K562 (cell line): Measurements from ENCODE around the gene BMP6. TPM values are rescaled to one million over a fixed set of nuclear protein-coding genes. Genes with fewer than 3 reads are reported as not detected.

Source experiments
- ATAC-seq: fragments of 200-7000 bp; cut with Tn5 transposase; 3 replicates; pipeline ENCODE4 v1.9.1; 2020; ENCODE audit warnings: moderate library complexity
- BruUV-seq: library from RNA; stranded (reverse); fragments of 400-500 nt; replicated peaks from 2 replicates; lab custom pipeline; 2021; lab: Mats Ljungman, UMichigan
- CTCF ChIA-PET: fragments of 300-600 bp; formaldehyde crosslinking; extraction: SDS; loops from one replicate; lab custom pipeline; 2021; ENCODE audit warnings: low intra/inter-chr PET ratio; lab: Yijun Ruan, JAX
- POLR2A ChIA-PET: fragments of 300-600, 350-650 bp; sonication (Branson Sonifier 250); formaldehyde crosslinking; extraction: SDS; loops from one replicate; lab custom pipeline; 2021; ENCODE audit warnings: antibody characterized with exemption, inconsistent platforms; lab: Yijun Ruan, JAX
- DNase-seq, 4 experiments: peaks; one replicate each; pipeline versions ENCODE4 v3.0.0 to v3.0.0-alpha.2; 2011 to 2018; ENCODE audit warnings: low spot score in 3 of 4, mixed read lengths in 3 of 4; ENCODE audit errors: extremely low read depth in 1 of 4
- FAIRE-seq: peaks from 2 replicates; lab custom pipeline; 2011; peaks lifted over from hg19 to GRCh38; lab: Jason Lieb, UNC
- H2AFZ ChIP-seq: 2 replicates; pipeline ENCODE4 v1.6.0; 2011; ENCODE audit warnings: low read depth, low read length, control low read depth, inconsistent platforms
- H3K27ac ChIP-seq: fragments of 200-600 bp; 3 replicates; pipeline ENCODE4 v1.8.0; 2011; ENCODE audit warnings: low read depth, mild to moderate bottlenecking, control low read depth, inconsistent platforms, low read length, moderate library complexity, mixed read lengths; ENCODE audit errors: extremely low read depth
- H3K27me3 ChIP-seq, 2 experiments: fragments of 300-600 bp in 1 of 2; 2 replicates in 1 of 2; 3 replicates in 1 of 2; pipeline versions ENCODE4 v1.6.0 to v1.8.0; 2011; ENCODE audit warnings: inconsistent platforms in 2 of 2, low read length in 2 of 2, mild to moderate bottlenecking in 1 of 2, mixed read lengths in 1 of 2, moderate library complexity in 1 of 2; ENCODE audit not compliant: control insufficient read depth in 2 of 2, insufficient read depth in 2 of 2
- H3K36me3 ChIP-seq: fragments of 300-600 bp; 3 replicates; pipeline ENCODE4 v1.8.0; 2011; ENCODE audit warnings: mild to moderate bottlenecking, low read length, inconsistent platforms; ENCODE audit not compliant: control insufficient read depth, insufficient read depth
- H3K4me1 ChIP-seq, 2 experiments: fragments of 200-600 bp in 1 of 2; replicated peaks in 1 of 2; 2 replicates in 1 of 2; 3 replicates in 1 of 2; pipeline versions ENCODE4 v1.5.1 to v1.8.0; 2011; ENCODE audit warnings: inconsistent platforms in 2 of 2, low read length in 2 of 2, mild to moderate bottlenecking in 1 of 2, mixed read lengths in 1 of 2, moderate library complexity in 1 of 2; ENCODE audit not compliant: control insufficient read depth in 2 of 2, insufficient read depth in 2 of 2
- H3K4me2 ChIP-seq: 2 replicates; pipeline ENCODE4 v1.6.1; 2011; ENCODE audit warnings: low read length, control low read depth, inconsistent platforms, mixed read lengths; ENCODE audit not compliant: insufficient read depth
- H3K4me3 ChIP-seq: fragments of 200-600 bp; sonication (generic), shearing (Covaris generic); 2 replicates; pipeline ENCODE4 v1.5.1; 2016; ENCODE audit warnings: control low read depth, inconsistent platforms
- H3K79me2 ChIP-seq: fragments of 200-600 bp; 3 replicates; pipeline ENCODE4 v1.8.0; 2011; ENCODE audit warnings: low read length, inconsistent platforms; ENCODE audit not compliant: control insufficient read depth, insufficient read depth
- H3K9ac ChIP-seq, 2 experiments: 2 replicates each; pipeline versions ENCODE4 v1.6.0 to v1.6.1; 2011; ENCODE audit warnings: low read depth in 2 of 2, low read length in 2 of 2, control low read depth in 1 of 2, inconsistent platforms in 1 of 2, mild to moderate bottlenecking in 1 of 2, mixed read lengths in 1 of 2; ENCODE audit not compliant: insufficient read depth in 1 of 2
- H3K9me1 ChIP-seq: one replicate; pipeline ENCODE4 v1.6.0; 2011; ENCODE audit warnings: inconsistent platforms, mild to moderate bottlenecking, low read length, moderate library complexity; ENCODE audit not compliant: control insufficient read depth, insufficient read depth
- H3K9me3 ChIP-seq: replicated peaks from 2 replicates; pipeline ENCODE4 v1.5.1; 2011; ENCODE audit warnings: low read depth, low read length, inconsistent platforms; ENCODE audit not compliant: control insufficient read depth, insufficient read depth
- H4K20me1 ChIP-seq: replicated peaks from 2 replicates; pipeline ENCODE4 v1.6.1; 2011; ENCODE audit warnings: low read length, inconsistent platforms, mixed read lengths; ENCODE audit not compliant: control insufficient read depth, insufficient read depth
- KDM1A ChIP-seq, 2 experiments: fragments of 450-650 bp; IDR thresholded peaks; 2 replicates each; pipeline ENCODE4 v1.6.1; 2016; ENCODE audit warnings: mild to moderate bottlenecking in 2 of 2
- MYC ChIP-seq, 2 experiments: fragments of 250-450 bp in 1 of 2; sonication (Bioruptor Pico) in 1 of 2; IDR thresholded peaks; 2 replicates each; pipeline versions ENCODE4 v1.5.1 to v1.6.1; 2012 to 2021; ENCODE audit warnings: low read depth in 2 of 2, borderline replicate concordance in 1 of 2, improper control_type of control experiment in 1 of 2, low read length in 1 of 2, mild to moderate bottlenecking in 1 of 2, moderate library complexity in 1 of 2
- NR2C2 ChIP-seq, 2 experiments: fragments of 200-800 bp in 1 of 2; sonication (Bioruptor generic) in 1 of 2; sonication (generic) in 1 of 2; formaldehyde crosslinking in 1 of 2; IDR thresholded peaks; 2 replicates each; pipeline versions ENCODE4 v1.6.1 to v1.8.0; 2016 to 2022; ENCODE audit warnings: mild to moderate bottlenecking in 1 of 2, missing compliant biosample characterization in 1 of 2, missing genetic modification characterization in 1 of 2, missing genetic modification reagents in 1 of 2
- RBM34 ChIP-seq: fragments of 200-400 bp; formaldehyde crosslinking; IDR thresholded peaks from 2 replicates; pipeline ENCODE4 v1.6.1; 2018; ENCODE audit warnings: low read length, borderline replicate concordance; ENCODE audit not compliant: insufficient read depth
- TGIF2 ChIP-seq: sonication (generic); formaldehyde crosslinking; IDR thresholded peaks from 2 replicates; pipeline ENCODE4 v1.8.1; 2022; ENCODE audit warnings: mild to moderate bottlenecking, missing genetic modification reagents, moderate library complexity
- ZBTB17 ChIP-seq: fragments of 450-650 bp; formaldehyde crosslinking; IDR thresholded peaks from 2 replicates; pipeline ENCODE4 v1.4.0; 2020; ENCODE audit warnings: mild to moderate bottlenecking
- ZNF740 ChIP-seq, 3 experiments: fragments of 200-800 bp in 1 of 3; sonication (Bioruptor generic) in 1 of 3; sonication (generic) in 1 of 3; formaldehyde crosslinking in 1 of 3; IDR thresholded peaks; 2 replicates each; pipeline versions ENCODE4 v1.6.1 to v1.8.0; 2016 to 2022; ENCODE audit warnings: mild to moderate bottlenecking in 2 of 3, missing compliant biosample characterization in 2 of 3, missing genetic modification characterization in 2 of 3, missing genetic modification reagents in 1 of 3
- WGBS: fragments of 100-300 bp; shearing (Covaris generic); methylation state at CpG from one replicate; pipeline ENCODE4 v1.1.6; 2016; ENCODE audit warnings: low coverage, mixed read lengths; ENCODE audit not compliant: insufficient coverage; ENCODE audit errors: missing lambda C conversion rate; 5-methylcytosine and 5-hydroxymethylcytosine counted together
- in situ Hi-C: fragments of 300-500 bp; cut with MboI; formaldehyde crosslinking; loops from 4 replicates; pipeline ENCODE4 v1.15.0; 2018; ENCODE audit warnings: inconsistent platforms, mixed read lengths
- intact Hi-C: fragments of 100-400 bp; cut with micrococcal nuclease; formaldehyde crosslinking; loops from 2 replicates; pipeline ENCODE4 v1.14.2; 2022
- polyA plus RNA-seq, 8 experiments: library from polyadenylated mRNA; depleted of rRNA in 4 of 8; stranded (reverse) in 5 of 8; unstranded in 3 of 8; fragments of >200 nt; fragmentation: Nextera tagmentation in 2 of 8; fragmentation: Illumina TruSeq in 1 of 8; extraction: Ambion mirVana in 2 of 8; extraction: Trizol in 1 of 8; gene quantifications; 2 replicates each; pipeline versions ENCODE4 v1.2.1 to v1.2.3, GENCODE V29; 2011 to 2014; ENCODE audit warnings: inconsistent platforms in 1 of 8, missing spikeins in 1 of 8
- total RNA-seq, 7 experiments: library from RNA; depleted of rRNA in 6 of 7; stranded (reverse); fragments of >200 nt in 6 of 7; fragmentation: Illumina TruSeq in 2 of 7; extraction: Trizol in 2 of 7; gene quantifications; 2 replicates each; pipeline versions ENCODE4 v1.2.1 to v1.2.3, GENCODE V29; 2011 to 2021; ENCODE audit warnings: low replicate concordance in 1 of 7

The BMP6 gene
- total and polyA plus RNA-seq, 9 of the 15 experiments (the other 6 are each of a cell fraction or from before 2014, with no cell fraction given): 0.01 to 0.13 (median 0.06) TPM; not detected in 3

DNA sequence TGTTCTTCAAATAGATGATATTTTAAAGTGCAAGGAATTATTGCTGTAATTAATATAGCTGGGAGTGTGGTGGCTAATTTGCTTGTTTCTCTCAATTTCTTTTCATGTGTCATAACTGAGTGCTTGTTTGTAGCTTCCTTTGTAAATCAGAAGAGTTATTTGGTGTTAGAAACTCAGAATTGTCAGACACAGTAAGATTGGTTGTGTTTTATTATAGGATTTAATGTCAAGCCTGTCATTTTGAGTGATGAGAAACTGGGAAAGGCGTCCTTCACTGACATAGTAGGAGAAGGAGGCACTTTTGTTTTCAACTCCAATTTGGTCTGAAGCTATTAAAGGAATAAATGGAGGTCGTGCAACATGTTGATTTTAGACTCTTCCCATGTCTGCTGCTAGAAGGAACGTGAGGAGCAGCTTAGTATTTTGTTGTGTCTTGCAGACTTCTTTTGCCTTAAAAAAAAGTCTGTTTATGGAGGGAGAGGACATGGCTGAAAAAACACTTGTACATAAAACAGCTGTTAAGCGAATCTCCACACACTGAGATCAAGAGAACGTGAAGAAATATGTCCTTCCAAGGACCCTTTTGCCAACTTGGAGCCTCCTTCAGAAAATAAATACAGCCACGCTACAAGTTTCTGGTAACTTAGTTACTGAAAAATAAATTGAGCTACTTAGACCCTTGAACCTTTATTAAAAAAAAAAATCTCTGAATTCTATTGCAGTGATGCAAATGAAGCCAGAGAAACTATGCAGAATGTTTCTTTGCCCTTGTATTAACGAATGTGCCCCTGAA lies 59.5 kb downstream of the BMP6 start:
- Histone ChIP-seq H3K27me3 (peaks cover 18 to 36% of the 10 kb centered on the region in 2 experiments), H3K79me2 (no peaks in the 10 kb centered on the region), H3K9ac (no peak overlapping the region), H3K9me3 (no peaks in the 10 kb centered on the region), H3K4me1 (no peaks in the 10 kb centered on the region), H2AFZ (no peak overlapping the region), H3K4me2 (no peak overlapping the region), H3K27ac (no peak overlapping the region), H3K4me3 (no peak overlapping the region), H3K36me3 (no peaks in the 10 kb centered on the region), H4K20me1 (no peaks in the 10 kb centered on the region), H3K9me1 (no peaks in the 10 kb centered on the region)
- 1% methylated on average over 7 of the region's 7 CpGs for WGBS
- no TSS peak for BruUV-seq
- no peak for DNase-seq
- ChIA-PET POLR2A (interaction anchor here (0.6 to 1.1 kb wide), 4 partner anchors 8 to 40 kb away, joined by 3 to 4 read pairs (median 3); no protein-coding TSS in a partner anchor), CTCF (no interaction called here)
- ATAC-seq: no peak
- in situ Hi-C loops: no loop called here
- FAIRE-seq: no peak
- intact Hi-C loops: no loop called here
- no peak for TF ChIP-seq RBM34
- TF ChIP-seq NR2C2 (CRISPR knock-in tag; IDR thresholded peaks at IDR 0.05): no peak
- no peak for TF ChIP-seq NR2C2 (tag; IDR thresholded peaks at IDR 0.05)
- TF ChIP-seq KDM1A (IDR thresholded peaks at IDR 0.05): no peak
- TF ChIP-seq TGIF2 (CRISPR knock-in tag): no peak
- TF ChIP-seq MYC (IDR thresholded peaks at IDR 0.05; ENCODE audit: low read depth, low read length): no peak
- TF ChIP-seq MYC (CRISPR knock-in tag; IDR thresholded peaks at IDR 0.05; ENCODE audit: borderline replicate concordance, low read depth): no peak
- TF ChIP-seq ZBTB17 (CRISPR knock-in tag): no peak
- TF ChIP-seq ZNF740 (CRISPR knock-in tag; IDR thresholded peaks at IDR 0.05): no peak
- no peak for TF ChIP-seq ZNF740 (tag; IDR thresholded peaks at IDR 0.05)
